HTERT RPE-1 (cell line): ENCODE results near the gene PRRT1B.

Source experiments
- in situ Hi-C: fragments of 300-500 bp; cut with MboI; formaldehyde crosslinking; loops from 4 replicates; pipeline ENCODE4 v1.14.3; 2020; ENCODE audit warnings: low sequenced_read_pairs

Gene PRRT1B

DNA sequence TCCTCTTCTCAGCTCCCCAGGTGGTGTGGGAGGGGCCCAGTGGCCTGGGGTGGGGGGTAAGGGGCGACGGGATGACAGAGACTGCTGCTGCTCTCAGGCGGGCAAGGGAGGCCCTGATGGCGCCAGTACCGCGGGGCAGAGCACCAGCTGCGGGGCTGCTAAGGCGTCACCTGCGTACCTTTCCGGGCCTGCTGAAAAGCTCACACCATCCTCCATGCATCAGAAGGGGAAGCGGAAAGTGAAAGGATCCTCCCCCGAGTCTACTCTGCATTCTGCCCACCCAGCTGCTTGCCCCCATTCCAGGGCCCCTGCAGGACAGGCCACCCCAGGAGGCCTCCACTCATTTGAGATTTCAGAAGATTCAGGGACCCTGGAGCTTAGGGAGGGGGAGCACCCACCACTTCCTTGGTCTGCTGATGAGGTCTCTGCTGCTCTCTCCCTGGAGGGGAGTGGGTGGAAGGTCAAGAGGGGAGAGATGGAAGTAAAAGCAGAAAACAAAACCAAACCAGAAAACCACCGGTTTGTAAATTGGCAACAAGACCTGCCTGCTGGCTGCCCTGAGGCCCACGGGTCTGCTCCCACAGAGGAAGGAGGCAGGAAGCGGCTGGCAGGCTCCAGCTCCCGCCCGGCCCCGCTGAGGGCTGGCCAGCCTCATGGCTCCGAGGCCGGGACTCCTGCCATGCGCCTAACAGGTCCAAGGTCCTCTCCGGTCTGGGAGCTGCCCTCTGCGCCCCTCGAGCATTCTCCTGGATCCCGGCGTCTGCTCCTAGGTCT lies 33.6 kb downstream of the PRRT1B start:
- in situ Hi-C loops, result no loop called here

DNA sequence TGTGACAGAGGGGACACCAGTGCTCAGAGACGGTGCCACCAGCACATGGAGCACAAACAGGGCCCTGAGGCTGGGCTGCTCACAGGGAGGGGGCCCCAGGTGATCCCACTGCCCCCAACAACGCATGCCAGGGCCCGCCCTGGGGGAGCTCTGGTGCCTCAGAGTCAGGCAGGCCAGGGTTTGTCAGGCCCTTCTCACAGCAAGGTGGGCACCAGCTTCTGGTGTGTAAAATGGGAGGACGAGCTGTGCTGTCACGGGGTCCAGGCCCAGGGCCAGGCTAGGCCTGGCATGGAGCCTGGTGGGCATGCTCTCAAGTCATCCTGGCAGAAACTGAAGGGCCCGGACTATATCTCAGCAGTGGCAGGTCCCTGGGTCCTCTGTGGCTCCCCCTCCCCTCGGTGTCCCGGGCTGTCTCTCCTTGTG lies 34.5 kb downstream of the PRRT1B start:
- in situ Hi-C loops, result no loop called here

DNA sequence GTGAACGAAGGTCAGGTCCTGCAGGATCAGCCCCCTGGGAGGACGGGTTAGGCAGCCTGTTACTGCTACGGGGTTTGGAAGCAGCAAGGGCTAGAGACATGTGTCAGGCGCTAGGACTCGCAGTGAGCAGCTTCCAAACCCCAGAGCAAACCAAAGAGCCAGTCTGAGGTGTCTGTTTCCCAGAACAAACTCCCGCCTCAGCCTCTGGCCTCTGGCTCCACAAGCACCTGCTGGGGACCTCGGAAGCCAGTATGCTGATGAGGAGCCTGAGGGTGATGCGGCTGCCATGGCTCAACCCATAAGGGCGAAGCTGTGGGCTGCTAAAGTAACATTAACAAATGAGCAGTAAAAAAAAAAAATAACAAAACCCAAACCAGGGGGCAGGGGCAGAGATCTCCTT lies 35.0 kb downstream of the PRRT1B start:
- in situ Hi-C loops, result no loop called here

DNA sequence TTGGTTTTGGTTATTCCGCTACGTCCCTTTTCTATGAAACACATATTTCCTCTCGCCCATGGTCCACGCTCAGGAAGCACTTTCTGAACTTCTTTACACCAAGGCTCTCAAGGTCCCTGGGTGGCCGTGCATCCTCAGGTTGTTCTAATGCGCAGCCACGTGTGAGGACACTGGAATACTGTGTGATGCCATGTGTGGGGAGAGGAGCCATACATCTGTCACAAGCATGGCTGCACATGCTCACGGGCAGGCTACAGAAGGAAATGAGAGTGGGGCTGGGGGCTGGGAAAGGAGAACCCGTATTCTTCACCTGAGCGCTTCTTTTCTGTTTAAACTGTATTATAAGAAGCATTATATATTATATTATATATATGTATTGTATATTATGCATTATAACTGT lies 36.7 kb downstream of the PRRT1B start:
- in situ Hi-C loops, result no loop called here

DNA sequence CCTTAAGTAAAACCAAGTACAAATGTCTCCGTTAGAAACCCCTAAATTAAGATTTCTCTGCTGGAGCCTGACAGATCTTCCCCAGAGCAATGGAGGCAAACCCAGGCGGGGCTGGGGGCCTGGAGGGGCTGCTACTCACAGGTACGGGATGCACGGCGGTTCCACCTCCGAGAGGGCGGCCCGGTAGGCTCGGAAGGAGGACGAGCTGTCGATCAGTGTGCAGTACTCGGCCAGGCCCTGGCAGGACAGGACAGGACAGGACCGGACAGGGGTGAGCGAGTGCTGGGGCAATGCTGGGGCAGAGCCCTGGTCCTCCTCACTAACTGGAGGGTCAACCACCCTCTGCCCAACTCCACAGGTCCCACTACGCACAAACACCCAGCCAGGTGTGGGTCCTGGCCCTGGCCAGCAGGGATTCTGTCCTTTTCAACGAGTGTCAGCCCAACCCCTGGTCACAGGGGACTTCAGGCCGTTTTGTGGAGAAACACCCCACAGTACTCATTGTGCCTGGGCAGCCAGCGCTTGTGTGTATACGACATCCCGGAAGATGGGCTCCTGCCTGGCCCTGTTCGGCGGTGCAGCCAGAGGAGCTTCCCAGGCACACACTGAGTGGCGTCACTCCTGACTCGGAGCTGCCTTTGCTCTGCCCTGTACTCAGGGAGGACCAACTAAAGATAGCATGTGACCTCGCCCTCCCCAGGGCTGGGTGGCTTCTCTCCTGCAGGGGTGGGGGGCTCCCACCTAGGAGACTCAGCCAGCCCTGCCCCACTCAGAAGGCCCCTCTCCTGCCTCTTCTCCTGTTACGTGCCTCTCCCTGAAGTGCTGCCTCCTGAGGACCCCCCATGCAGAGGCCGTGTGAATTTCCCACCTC lies 37.4 kb downstream of the PRRT1B start:
- in situ Hi-C loops, result no loop called here

DNA sequence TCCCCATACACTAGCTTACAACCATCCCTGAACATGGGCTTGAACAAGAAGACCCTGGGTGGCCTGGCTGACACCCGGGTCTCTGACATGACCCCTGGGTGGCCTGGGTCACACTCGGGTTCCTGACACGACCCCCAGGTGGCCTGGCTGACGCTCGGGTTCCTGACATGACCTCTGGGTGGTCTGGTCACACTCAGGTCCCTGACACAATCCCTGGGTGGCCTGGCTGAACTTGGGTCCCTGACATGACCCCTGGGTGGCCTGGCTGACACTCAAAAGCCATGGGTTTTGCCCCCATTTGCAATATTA lies 38.0 kb downstream of the PRRT1B start:
- in situ Hi-C loops, result no loop called here

DNA sequence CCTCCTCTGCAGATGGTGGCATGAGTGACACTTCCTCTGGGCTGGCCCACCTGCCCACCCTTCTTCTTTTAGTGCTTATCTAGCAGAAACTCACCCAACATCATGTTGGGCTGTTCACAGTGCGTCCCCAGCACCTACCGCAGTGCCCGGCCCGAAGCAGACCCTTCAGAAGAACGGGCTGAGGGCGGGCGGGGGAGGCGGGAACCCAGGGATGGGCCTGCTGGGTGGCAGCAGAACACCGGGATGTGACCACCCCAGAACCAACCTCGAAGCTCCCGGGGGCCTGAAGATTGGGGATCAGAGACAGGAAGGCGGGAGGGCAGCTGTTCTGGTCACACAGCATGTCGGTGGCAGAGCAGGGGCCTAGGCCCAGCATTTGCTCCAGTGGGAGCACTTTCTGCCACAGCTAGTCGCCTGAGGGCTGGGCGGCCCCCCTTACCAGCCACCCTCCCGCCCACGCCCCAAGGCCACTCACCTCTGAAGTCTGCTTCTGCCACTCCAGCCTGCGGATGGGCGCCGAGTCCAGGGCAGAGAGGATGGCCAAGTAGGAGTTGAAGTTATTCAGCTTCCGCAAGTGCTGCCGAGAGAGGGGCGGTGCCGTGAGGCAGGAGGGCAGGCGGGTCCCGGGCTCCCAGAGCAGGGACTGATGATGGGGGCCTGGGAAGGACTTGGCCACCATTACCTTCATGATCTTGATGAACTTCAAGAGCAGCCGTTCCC lies 38.7 kb downstream of the PRRT1B start:
- in situ Hi-C loops, result no loop called here

DNA sequence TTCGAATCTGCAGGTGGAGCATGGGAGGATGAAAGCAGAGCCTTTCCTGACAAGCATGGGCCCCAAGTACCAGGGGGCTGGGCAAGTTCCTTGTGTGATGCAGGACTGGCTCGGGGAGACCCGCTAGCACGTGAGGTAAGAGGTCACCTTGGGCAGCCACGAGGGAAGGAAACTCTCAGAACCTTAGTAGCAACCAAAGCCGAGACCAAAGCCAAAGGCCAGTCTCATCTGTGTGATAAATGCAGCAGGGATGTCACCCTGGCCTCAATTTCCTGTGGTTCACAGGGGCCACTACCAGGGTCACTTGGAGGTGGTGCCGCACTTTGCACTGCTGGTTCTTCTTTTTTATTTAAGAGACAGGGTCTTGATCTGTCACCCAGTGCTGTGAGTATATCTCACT lies 39.5 kb downstream of the PRRT1B start:
- in situ Hi-C loops, result no loop called here

DNA sequence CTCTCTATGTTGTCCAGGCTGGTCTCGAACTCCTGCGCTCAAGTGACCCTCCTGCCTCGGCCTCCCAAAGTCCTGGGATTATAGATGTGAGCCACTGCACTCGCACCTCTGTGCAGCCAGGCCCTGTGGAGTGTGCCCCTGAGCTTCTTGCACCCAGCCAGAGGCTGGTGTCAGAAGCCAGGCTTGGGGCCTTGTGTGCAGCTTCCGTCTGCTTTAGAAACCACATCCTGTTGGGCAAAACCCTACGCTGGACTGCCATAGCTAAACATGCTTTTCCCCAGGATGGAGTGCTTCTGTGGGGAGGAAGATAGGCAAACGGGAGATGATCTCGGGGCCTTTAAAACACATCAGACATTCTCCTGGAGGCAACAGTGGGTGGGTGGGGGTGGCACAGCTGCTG lies 40.1 kb downstream of the PRRT1B start:
- in situ Hi-C loops, result no loop called here

DNA sequence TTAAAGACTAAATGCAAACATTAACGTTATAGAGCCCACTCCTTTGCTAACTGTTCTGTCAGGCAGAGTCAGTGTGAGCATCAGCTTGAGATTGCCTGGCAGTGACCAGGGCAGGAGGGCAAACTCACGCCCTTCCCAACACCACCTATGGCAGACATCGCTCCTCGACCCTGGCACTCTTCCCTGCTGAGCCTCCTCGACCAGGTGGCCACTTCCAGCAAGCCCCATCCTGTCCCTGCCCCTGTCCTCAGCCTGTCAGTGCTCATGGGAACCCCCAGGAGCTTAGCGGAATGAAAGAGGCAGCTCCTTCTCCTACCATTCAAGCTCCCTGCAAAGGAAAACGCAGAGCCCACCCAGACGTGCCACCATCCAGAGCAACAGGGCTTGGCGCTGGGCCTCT lies 42.0 kb downstream of the PRRT1B start:
- in situ Hi-C loops, result no loop called here

DNA sequence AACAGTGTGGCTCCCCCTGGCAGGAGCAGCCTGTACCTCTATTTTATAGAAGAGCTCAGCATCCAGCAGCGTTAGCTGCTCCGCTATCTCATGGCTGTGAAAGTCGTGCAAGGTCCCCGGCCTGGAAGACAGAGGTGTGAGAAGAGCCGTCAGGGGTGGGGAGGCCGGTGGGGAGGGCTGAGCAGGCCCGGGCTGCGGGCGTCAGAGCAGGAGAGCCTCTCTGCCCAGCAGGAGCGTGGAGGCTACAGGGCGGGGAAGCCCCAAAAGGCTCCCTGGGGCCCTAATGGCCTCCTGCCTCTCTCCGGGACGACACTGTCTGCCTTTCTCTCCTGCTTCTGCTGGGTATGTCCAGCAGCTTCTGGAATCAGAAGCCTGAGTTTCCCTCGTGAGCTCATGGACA lies 42.6 kb downstream of the PRRT1B start:
- in situ Hi-C loops, result no loop called here

DNA sequence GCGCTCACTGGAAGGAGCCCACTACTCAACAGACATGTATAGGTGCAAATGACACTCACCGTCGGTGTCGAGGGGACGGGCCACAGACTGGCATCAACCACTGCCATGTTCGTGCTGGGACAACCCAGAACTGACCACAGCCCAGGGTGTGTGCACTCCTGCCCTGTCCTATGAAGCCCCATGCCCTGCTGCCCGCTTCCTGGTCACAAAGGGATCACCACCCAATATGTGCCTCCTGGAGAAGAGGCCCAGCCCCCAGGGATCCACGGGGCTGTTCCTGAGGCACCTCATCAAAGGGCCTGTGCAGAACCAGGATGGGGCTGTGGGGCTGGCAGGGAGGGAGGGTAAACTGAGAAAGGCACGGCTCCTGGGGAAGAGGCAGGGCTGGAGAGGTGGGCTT lies 43.1 kb downstream of the PRRT1B start:
- in situ Hi-C loops, result no loop called here

DNA sequence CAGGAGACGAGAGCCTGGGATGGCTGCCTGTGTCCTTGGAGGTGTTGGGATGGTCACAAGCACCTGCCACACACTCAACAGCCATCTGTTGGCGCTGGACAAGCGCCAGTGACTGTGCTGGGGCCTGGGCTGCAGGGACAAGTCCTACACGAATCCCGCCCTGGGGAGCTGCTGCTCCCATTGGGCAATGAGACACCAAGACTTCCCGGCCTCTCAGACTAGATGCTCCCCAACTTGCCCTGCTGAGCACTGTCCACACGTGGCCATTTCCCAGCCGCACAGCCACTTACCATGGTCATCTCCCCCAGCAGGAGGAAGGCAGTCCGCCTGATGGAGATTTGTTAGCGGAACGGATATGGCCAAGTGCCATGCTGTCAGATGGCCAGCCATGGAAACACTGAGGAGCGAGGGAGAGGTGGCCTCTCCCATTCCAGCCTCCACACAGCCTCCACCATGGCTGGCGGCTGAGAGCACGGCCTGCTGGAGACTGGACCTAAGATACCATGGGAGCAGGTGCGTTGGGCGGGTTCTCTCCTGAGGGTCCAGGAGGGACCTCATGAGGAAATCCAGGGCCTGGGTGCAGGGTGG lies 43.9 kb downstream of the PRRT1B start:
- in situ Hi-C loops, result no loop called here

DNA sequence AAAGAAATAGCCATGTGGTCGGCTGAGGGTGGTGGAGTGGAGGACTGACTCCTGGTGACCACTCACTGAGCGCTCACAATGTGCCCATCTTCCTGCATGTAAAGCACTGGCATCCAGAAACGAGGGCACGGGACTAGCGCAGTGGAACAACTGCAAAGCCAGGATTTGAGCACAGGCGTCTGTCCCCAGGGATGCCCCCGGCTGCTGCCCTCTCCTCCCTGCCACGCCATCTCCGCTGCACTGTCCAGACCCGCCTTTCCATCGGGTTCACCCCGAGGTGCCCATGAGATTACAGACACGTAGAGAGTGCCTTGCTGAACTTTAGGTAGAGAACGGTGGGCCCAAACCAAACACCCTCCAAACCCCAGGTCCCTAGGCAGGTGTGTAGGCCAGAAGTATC lies 44.7 kb downstream of the PRRT1B start:
- in situ Hi-C loops, result no loop called here

DNA sequence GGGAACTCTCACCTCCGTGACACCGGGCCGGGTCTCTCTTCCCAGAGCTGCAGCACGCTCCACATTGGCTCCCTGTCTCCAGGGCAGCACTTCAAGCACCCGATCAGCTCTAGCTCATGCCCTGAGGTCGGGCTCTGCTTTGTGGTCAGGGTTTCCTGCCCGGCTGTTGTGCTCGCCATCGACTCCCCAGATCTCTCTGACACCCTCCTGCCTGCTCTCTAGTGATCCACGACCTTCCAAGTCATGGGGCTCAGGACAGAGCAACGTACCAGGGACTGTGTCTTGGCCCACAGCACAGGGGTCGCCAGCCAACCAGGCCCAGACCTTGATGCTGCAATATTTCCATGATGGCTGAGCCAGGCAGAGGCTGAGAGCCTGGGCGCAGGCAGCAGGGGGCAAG lies 45.1 kb downstream of the PRRT1B start:
- in situ Hi-C loops, result no loop called here

DNA sequence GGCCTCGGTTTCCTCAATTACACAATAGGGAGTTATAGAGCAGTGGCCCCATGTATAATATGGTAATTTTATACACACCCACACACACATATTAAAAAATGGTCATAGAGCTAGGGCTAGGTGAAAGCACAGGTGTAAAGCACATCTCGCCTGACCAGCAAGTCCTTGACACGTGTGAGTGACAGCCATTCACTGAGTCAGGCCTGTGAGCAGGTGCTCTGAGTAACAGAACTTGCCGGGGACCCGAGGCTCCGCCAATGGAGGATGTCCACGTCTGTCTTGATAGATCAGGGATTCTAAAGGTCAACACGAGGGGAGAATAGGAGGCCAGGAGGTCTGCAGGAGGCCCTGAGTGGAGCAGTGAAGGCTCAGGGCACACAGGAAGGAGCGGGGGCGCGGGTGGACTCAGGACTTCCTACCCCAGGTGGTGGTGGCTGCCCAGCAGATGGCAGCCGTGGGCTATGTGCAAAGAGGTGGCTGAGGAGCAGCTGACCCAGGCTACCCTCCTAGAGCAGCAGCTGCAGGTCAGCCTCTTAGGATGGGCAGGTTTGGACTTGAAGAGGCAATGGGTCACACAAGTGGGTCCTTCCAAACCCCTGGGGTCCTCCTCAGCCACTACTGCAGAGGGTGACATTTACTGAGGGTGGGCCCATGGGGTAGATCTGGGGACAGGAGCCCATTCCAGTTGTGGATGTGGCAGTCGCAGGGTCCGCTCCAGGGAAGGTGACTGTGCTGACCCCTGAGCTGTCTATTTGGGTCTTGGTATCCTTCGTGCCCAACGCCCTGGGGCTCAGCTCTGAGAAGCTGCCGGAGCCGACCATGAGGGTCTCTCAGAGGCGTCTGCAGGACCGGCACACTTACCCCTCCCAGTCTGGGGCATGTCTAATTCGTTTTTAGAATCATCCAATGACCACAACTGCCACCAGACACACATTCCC lies 45.9 kb downstream of the PRRT1B start:
- in situ Hi-C loops, result no loop called here

DNA sequence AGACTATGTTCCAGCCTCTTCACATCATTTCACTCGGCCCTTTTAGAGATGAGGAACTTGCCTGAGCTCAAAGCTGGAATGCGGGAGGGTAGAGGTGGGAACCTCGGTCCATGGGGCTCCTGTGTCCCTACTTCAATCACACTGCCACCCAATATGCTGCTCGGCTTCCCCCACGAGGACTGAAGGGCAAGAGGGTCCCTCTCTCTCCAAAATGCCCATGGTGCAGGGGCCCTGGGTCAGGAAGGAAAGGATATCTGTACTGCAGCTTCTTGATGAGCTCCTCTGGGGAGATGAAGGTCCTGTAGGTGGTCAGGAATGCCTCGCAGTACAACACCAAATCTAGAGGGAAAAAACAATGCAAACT lies 46.5 kb downstream of the PRRT1B start:
- in situ Hi-C loops, result no loop called here

DNA sequence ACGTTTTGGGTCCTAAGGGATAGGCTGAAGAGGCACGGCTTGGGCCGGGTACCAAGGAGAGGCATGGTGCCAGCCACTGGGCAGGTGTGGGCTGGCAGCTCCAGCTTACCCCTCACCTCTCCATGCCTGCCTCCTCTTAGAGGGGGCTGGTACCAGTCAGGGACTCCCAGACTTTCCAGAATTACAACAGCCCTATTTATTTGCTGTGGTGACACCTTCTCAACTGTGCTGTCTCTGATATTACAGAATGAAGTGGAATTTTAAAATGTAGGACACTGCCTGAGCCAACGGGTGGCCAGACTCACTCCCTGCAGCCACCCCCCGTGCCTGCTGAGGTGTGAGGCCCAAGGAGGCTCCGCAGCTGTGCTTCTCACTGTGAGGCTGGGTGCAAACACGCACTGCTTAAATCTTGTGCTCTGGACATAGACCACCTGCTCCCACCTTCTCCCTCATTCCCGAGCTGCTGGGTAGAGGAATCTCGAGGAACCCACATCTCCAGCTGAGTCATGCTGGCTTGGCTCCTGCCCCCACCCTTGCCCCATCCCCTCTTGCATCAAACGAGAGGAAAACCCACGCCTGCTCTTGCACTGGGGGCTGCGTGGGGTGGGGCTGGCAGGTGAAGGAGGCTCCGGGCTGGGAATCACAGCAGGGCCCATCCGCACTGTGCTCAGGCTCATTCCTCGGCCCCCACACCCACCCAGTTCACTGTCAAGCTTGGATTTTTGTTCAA lies 47.9 kb downstream of the PRRT1B start:
- in situ Hi-C loops, result no loop called here

DNA sequence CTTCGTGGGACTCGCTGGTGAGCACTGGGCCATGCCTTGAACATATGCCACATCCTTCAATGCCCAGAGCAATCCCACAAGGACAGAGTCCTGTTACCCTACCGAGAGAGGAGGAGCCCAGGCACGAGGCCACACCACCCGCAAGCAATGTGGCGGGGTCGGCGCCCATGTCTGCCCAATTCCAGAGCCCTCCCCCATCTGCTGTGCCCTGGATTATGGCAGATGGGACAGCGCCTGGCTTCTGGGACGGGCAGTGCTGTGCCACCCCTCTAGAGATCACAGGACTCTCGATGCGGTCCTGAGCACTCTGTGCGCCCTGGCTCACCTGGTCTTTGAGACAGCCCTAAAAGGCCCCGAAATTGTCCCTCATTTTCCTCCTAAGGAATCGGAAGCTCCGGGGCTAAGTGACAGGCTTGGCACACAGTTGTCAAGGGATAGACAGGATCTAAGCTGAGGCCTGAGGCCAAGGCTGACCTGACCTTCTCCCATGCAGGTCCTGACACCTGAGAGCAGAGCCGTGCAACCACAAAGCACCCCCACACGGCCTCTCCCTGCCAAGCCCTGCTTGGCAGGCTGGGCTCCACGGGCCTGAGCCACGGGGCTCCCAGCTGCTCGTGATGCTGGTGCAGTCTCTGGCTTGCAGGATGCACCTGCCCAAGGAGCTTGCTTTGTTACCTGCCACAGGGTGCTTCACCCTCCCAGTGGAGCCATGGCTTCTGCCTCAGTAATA lies 48.8 kb downstream of the PRRT1B start:
- in situ Hi-C loops, result no loop called here
